Mesendoderm (in vitro differentiated cells): ENCODE results near the gene RHBDL2.

Experiments used
- DNase-seq: peaks from one replicate; pipeline ENCODE4 v3.0.0; 2013
- H2AK5ac ChIP-seq: 2 replicates; pipeline ENCODE4 v1.6.1; 2013; ENCODE audit warnings: low read length, inconsistent platforms
- H2BK120ac ChIP-seq: 2 replicates; pipeline ENCODE4 v1.6.1; 2013; ENCODE audit warnings: low read depth, mild to moderate bottlenecking, low read length, moderate library complexity, mixed read lengths
- H2BK15ac ChIP-seq: replicated peaks from 2 replicates; pipeline ENCODE4 v1.6.1; 2013; ENCODE audit warnings: low read depth, mild to moderate bottlenecking, moderate library complexity
- H2BK5ac ChIP-seq: 2 replicates; pipeline ENCODE4 v1.6.1; 2013; ENCODE audit warnings: low read length, inconsistent platforms
- H3K18ac ChIP-seq: 2 replicates; pipeline ENCODE4 v1.6.1; 2013; ENCODE audit warnings: mild to moderate bottlenecking, low read length, mixed read lengths
- H3K23ac ChIP-seq: one replicate; pipeline ENCODE4 v1.6.1; 2013; ENCODE audit warnings: low read length
- H3K27ac ChIP-seq: 2 replicates; pipeline ENCODE4 v1.5.1; 2013; ENCODE audit warnings: low read depth, mild to moderate bottlenecking, inconsistent platforms, low read length, moderate library complexity
- H3K27me3 ChIP-seq: 2 replicates; pipeline ENCODE4 v1.6.1; 2013; ENCODE audit warnings: low read length, control low read depth, mild to moderate bottlenecking, inconsistent platforms; ENCODE audit not compliant: insufficient read depth, poor library complexity
- H3K36me3 ChIP-seq: 2 replicates; pipeline ENCODE4 v1.6.1; 2013; ENCODE audit warnings: low read length, inconsistent platforms; ENCODE audit not compliant: control insufficient read depth, insufficient read depth
- H3K4ac ChIP-seq: one replicate; pipeline ENCODE4 v1.6.1; 2013; ENCODE audit warnings: low read depth, mild to moderate bottlenecking, low read length, moderate library complexity
- H3K4me1 ChIP-seq: 2 replicates; pipeline ENCODE4 v1.6.1; 2013; ENCODE audit warnings: low read depth, low read length, inconsistent platforms; ENCODE audit not compliant: control insufficient read depth
- H3K4me2 ChIP-seq: 2 replicates; pipeline ENCODE4 v1.6.1; 2013; ENCODE audit warnings: low read length
- H3K4me3 ChIP-seq: 2 replicates; pipeline ENCODE4 v1.5.1; 2013; ENCODE audit warnings: mild to moderate bottlenecking, low read length
- H3K56ac ChIP-seq: one replicate; pipeline ENCODE4 v1.6.1; 2013; ENCODE audit warnings: low read length
- H3K79me1 ChIP-seq: 2 replicates; pipeline ENCODE4 v1.6.1; 2013; ENCODE audit warnings: low read length, inconsistent platforms
- H3K79me2 ChIP-seq: 2 replicates; pipeline ENCODE4 v1.6.1; 2013; ENCODE audit warnings: mild to moderate bottlenecking, low read length; ENCODE audit not compliant: control insufficient read depth, insufficient read depth
- H3K9ac ChIP-seq: 2 replicates; pipeline ENCODE4 v1.6.1; 2013; ENCODE audit warnings: low read length, inconsistent platforms
- H4K5ac ChIP-seq: one replicate; pipeline ENCODE4 v1.6.1; 2013; ENCODE audit warnings: low read length
- H4K8ac ChIP-seq: one replicate; pipeline ENCODE4 v1.6.1; 2013; ENCODE audit warnings: low read depth, mild to moderate bottlenecking, control low read depth, low read length, moderate library complexity
- WGBS: extraction: QIAGEN DNeasy Blood & Tissue Kit; methylation state at CpG from one replicate; pipeline ENCODE4 v1.1.7; 2013; ENCODE audit warnings: low lambda C conversion rate, missing lambda C conversion rate; ENCODE audit not compliant: insufficient coverage; ENCODE audit errors: extremely low coverage; 5-methylcytosine and 5-hydroxymethylcytosine counted together

RHBDL2 gene

DNA sequence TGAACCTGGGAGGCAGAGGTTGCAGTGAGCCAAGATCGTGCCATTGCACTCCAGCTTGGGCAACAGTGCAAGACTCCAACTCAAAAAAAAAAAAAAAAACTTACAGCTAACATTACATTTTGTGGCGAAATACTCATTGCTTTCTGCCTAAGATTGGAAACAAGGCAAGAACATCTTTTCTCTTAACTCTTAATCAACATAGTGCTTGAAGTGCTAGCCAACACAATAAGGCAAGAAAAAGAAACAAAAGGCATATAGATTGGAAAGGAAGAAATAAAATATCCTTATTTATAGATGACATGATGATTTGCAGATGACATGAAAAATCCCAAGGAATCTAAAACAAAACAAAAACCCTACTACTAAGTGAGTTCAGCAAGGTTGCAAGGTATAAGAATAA lies 35.6 kb downstream of the RHBDL2 start:
- Histone ChIP-seq H3K4ac (no peak overlapping the region), H3K23ac (no peak overlapping the region), H3K36me3 (no peaks in the 10 kb centered on the region)

DNA sequence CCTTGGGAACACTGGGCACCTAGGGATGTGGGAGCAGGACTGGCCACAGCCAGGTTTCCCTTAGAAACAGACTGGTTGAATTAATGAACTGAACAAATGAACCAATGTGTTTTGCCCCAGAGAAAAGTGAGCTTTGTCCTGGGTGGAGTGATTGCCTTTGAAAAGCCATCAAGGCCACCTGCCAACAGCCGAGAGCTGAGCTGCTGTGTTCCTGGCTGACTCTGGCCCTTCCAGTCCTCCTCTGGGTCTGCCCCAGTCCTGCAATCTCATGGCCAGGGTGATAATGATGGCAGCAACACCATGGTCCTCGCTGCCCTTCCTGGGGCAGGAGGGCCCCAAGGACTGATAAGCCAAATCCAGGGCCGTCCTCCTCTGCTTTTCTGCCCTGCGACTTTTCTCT lies 42.1 kb downstream of the RHBDL2 start:
- H3K9ac ChIP-seq = no peak overlapping the region
- no peak overlapping the region for H3K4ac ChIP-seq
- H2BK120ac ChIP-seq = no peak overlapping the region
- no peak overlapping the region for H2BK5ac ChIP-seq
- DNase-seq = no peak
- no peak overlapping the region for H3K18ac ChIP-seq
- no peak overlapping the region for H2BK15ac ChIP-seq
- no peak overlapping the region for H3K23ac ChIP-seq
- H3K56ac ChIP-seq = no peak overlapping the region
- H3K27me3 ChIP-seq = no peaks in the 10 kb centered on the region
- H3K4me2 ChIP-seq = no peak overlapping the region
- H3K79me1 ChIP-seq = no peaks in the 10 kb centered on the region
- no CpG with 5 or more reads among the region's 4 CpGs for WGBS
- no peak overlapping the region for H4K5ac ChIP-seq
- no peak overlapping the region for H3K4me3 ChIP-seq
- no peak overlapping the region for H3K27ac ChIP-seq
- H3K4me1 ChIP-seq = no peaks in the 10 kb centered on the region
- no peaks in the 10 kb centered on the region for H3K79me2 ChIP-seq
- H3K36me3 ChIP-seq = no peaks in the 10 kb centered on the region
- no peak overlapping the region for H2AK5ac ChIP-seq
- no peak overlapping the region for H4K8ac ChIP-seq

More for the DNA sequence above, 35.6 kb downstream of the RHBDL2 start:
- Histone ChIP-seq H3K4me3 (no peak overlapping the region), H2BK120ac (no peak overlapping the region), H3K79me2 (no peaks in the 10 kb centered on the region), H2BK5ac (no peak overlapping the region), H2BK15ac (no peak overlapping the region), H2AK5ac (no peak overlapping the region), H3K9ac (no peak overlapping the region), H4K8ac (no peak overlapping the region), H3K27me3 (no peaks in the 10 kb centered on the region), H3K18ac (no peak overlapping the region), H3K27ac (no peak overlapping the region), H3K79me1 (no peaks in the 10 kb centered on the region), H3K56ac (no peak overlapping the region), H3K4me2 (no peak overlapping the region), H3K4me1 (no peaks in the 10 kb centered on the region), H4K5ac (no peak overlapping the region)
- WGBS = no CpG with 5 or more reads among the region's 2 CpGs
- no peak for DNase-seq

DNA sequence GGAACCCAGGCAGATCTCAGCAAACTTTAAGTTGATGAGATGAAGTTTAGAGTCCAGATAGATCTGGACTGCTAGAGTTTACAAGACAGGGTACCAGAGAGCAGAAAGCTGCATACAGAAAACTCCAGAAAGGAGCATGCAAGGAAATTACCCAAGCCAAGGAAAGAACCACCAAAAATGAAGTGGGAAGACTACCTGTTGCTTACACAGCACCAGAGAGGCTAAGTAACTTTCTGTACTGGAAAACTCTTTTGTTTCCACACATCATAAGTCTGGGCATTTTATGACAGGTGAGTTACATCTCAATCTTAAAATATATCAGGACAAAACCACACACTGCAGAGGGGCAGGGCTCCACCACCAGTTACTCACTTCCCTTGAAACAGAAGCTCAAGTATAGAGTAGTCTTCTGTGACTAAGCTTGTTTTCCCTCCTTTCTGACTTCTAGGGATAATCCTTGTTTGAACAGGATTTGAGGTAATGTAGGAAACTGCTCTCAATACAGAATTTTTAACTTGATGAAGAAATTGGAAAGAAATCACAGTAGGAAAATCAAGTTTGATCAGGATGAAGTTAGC lies 42.9 kb downstream of the RHBDL2 start:
- H2BK15ac ChIP-seq = no peak overlapping the region
- H3K56ac ChIP-seq = no peak overlapping the region
- H3K79me1 ChIP-seq = no peaks in the 10 kb centered on the region
- H3K18ac ChIP-seq = no peak overlapping the region
- no peak for DNase-seq
- H2BK5ac ChIP-seq = no peak overlapping the region
- H3K79me2 ChIP-seq = no peaks in the 10 kb centered on the region
- H3K36me3 ChIP-seq = no peaks in the 10 kb centered on the region
- H3K23ac ChIP-seq = no peak overlapping the region
- no peak overlapping the region for H3K4ac ChIP-seq
- no peak overlapping the region for H4K5ac ChIP-seq
- no peak overlapping the region for H2AK5ac ChIP-seq
- no peak overlapping the region for H3K9ac ChIP-seq
- no peak overlapping the region for H4K8ac ChIP-seq
- no peak overlapping the region for H3K27ac ChIP-seq
- no peak overlapping the region for H3K4me2 ChIP-seq
- no peak overlapping the region for H2BK120ac ChIP-seq
- no peaks in the 10 kb centered on the region for H3K27me3 ChIP-seq
- no peak overlapping the region for H3K4me3 ChIP-seq
- H3K4me1 ChIP-seq = no peaks in the 10 kb centered on the region

DNA sequence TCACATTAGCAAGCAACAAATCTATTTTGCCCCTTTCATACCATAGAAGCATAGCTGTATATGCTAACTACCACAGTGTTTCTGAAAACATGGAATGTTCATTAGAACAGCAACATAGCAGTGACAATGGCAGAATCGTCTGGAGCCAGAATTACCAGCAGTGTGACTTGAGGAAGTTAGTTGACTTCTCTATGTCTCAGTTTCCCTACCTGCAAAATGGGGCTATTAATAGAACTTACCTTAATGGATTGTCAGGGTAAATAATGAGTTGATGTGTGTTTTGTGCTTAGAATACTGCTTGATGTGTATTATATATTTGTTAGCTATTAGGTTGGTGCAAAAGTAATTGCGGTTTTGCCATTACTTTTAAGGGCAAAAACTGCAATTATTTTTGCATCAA lies 45.5 kb downstream of the RHBDL2 start:
- Histone ChIP-seq H3K79me2 (no peaks in the 10 kb centered on the region), H2BK15ac (no peak overlapping the region), H3K9ac (no peak overlapping the region), H3K4me1 (no peaks in the 10 kb centered on the region), H2BK5ac (no peak overlapping the region), H3K36me3 (no peaks in the 10 kb centered on the region), H3K79me1 (no peaks in the 10 kb centered on the region), H3K56ac (no peak overlapping the region), H3K4ac (no peak overlapping the region), H3K27me3 (no peaks in the 10 kb centered on the region), H4K5ac (no peak overlapping the region), H4K8ac (no peak overlapping the region), H2BK120ac (no peak overlapping the region), H2AK5ac (no peak overlapping the region), H3K27ac (no peak overlapping the region), H3K4me3 (no peak overlapping the region), H3K23ac (no peak overlapping the region), H3K4me2 (no peak overlapping the region), H3K18ac (no peak overlapping the region)
- no CpG with 5 or more reads among the region's 2 CpGs for WGBS
- no peak for DNase-seq

DNA sequence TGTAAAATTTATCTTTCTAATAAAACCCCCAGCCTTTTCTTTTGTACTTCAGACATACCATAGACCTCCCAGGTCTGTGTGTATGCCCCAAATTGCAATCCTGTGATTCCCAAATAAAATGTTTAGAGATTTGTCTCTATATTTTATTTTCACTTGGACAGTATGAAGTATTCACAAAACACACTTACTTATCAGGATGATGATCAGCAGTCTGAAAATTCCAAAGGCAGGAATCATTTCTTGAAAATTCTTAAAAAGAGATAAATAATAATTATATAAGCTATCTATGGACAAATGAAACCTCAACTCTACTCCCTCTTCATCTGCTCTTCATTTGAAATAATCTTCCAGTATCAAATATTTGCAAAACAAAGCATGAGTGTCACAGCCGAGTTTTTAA lies 48.7 kb downstream of the RHBDL2 start:
- Histone ChIP-seq H3K56ac (no peak overlapping the region), H4K8ac (no peak overlapping the region)

DNA sequence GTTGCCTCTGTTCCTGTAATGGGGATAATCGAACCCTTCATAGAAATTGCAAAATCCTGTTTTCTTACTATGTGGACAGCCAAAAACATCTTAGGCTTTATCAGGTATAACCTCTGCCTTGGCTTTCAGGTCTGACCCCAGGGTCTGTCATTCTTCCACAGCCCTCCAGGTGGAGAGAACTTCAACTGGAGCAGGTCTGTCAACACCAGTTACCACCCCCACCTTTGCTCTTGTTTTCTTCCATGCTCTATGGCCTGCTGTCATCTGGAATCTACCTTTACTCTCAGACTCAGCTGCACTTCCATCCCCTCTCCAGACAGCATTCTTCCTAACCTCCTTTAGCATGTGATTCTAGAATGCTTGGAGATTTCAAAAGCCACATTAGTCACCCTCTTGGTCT lies 49.9 kb downstream of the RHBDL2 start:
- peak; percentile 71 for DNase-seq
- H3K4ac ChIP-seq = no peak overlapping the region
- H3K79me1 ChIP-seq = no peaks in the 10 kb centered on the region

More for the DNA sequence above, 48.7 kb downstream of the RHBDL2 start:
- no peaks in the 10 kb centered on the region for H3K27me3 ChIP-seq
- no CpG with 5 or more reads among the region's 1 CpG for WGBS
- H3K36me3 ChIP-seq = no peaks in the 10 kb centered on the region
- no peaks in the 10 kb centered on the region for H3K79me1 ChIP-seq
- no peaks in the 10 kb centered on the region for H3K4me1 ChIP-seq
- H3K4me2 ChIP-seq = no peak overlapping the region
- H3K18ac ChIP-seq = no peak overlapping the region
- no peak for DNase-seq
- H4K5ac ChIP-seq = no peak overlapping the region
- H2AK5ac ChIP-seq = no peak overlapping the region
- no peak overlapping the region for H2BK15ac ChIP-seq
- H3K27ac ChIP-seq = no peak overlapping the region
- H3K79me2 ChIP-seq = no peaks in the 10 kb centered on the region
- no peak overlapping the region for H3K23ac ChIP-seq
- H3K4me3 ChIP-seq = no peak overlapping the region
- no peak overlapping the region for H3K9ac ChIP-seq
- H2BK5ac ChIP-seq = no peak overlapping the region
- H3K4ac ChIP-seq = no peak overlapping the region
- no peak overlapping the region for H2BK120ac ChIP-seq

More for the DNA sequence above, 49.9 kb downstream of the RHBDL2 start:
- Histone ChIP-seq H3K9ac (no peak overlapping the region), H3K79me2 (no peaks in the 10 kb centered on the region), H3K4me2 (no peak overlapping the region), H3K18ac (no peak overlapping the region), H3K27ac (no peak overlapping the region), H4K5ac (no peak overlapping the region), H4K8ac (no peak overlapping the region), H3K23ac (no peak overlapping the region), H2BK15ac (no peak overlapping the region), H2BK5ac (no peak overlapping the region), H3K4me1 (no peaks in the 10 kb centered on the region), H3K36me3 (no peaks in the 10 kb centered on the region), H3K4me3 (no peak overlapping the region), H3K27me3 (no peaks in the 10 kb centered on the region), H2AK5ac (no peak overlapping the region), H2BK120ac (no peak overlapping the region), H3K56ac (no peak overlapping the region)
- WGBS = no CpG with 5 or more reads among the region's 1 CpG
